ENCODE measurements around the gene ARHGAP22.
A peak's percentile ranks its signal among the peaks of the same experiment; 100 is the strongest.

ARHGAP22 gene

DNA sequence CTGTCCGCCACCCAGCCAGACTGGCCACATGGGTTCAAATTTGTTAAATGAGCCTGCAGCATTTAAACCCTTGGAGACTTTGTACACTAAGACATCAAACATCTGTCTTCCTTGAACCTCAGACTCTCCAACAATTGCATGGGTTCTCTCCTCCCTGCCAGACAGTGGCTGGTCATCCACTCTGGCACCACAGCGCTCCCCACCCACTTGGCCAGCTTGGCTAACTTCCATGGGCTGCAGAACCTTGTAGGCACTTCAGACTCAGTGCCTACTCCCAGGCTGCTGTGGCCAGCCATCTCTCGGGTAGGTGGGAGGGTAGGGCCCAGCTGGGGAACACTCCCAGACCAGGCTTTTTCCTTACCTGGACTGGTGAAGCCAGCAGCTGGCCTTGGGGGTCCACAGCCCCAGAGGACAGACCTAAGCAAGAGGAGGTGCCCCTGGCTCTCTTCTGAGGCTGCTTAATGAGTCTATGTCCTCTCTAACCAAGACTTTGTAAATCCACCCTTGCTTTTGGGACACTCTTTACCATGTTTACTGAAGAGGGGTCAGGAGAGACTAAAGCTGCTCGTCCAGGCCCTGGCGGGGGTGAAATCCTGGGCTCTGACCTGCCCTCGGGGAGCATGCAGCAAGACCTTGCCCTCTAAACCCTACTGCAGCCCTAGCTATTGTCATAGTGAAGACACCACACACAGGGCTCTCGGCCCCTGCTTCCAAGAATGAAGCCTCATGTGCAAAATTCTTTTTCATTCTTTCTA lies 82.7 kb downstream of the ARHGAP22 start:
- H3K4me3 ChIP-seq (ENCODE audit: low read length) = no peak overlapping the region
- no peak for DNase-seq (ENCODE audit: low read depth, low spot score)

DNA sequence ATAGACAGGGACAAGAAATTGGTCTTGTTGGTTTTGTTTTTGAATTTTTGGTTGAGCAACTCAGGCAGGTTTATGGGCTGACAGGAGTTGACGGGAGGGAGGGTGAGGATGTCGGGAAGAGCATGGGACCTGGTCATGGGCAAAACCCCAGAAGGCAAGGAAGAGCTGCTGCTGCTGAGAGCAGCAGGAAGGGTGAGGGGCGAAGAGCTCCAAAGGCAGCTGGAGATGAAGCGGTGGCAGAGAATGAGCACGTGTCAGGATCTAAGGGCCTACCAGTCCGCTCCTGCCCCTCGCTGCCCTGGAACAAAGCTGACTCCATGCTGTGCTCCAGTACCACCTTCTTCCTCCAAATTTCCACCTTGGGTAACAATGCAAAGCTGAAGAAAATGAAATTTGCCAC lies 84.3 kb downstream of the ARHGAP22 start:
- no peak for DNase-seq (ENCODE audit: low read depth, low spot score)
- H3K4me3 ChIP-seq (ENCODE audit: low read length) = no peak overlapping the region

DNA sequence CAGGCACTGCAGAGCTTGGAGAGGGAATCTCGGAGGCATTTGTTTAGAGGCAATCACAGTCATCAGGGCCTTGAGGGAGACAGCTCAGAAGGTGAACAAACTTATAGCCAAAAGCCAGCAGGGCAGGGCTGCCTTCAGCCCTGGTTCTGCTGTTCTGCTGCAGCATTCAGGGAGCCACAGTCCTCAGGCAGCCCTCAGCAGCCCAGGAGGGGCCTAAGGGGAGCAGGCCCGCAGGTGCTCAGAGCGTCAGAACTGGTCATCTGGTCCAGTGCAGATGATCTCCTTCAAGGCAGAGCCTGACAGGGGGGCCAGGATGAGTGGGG lies 84.7 kb downstream of the ARHGAP22 start:
- H3K4me3 ChIP-seq (ENCODE audit: low read length) = no peak overlapping the region
- no peak for DNase-seq (ENCODE audit: low read depth, low spot score)

DNA sequence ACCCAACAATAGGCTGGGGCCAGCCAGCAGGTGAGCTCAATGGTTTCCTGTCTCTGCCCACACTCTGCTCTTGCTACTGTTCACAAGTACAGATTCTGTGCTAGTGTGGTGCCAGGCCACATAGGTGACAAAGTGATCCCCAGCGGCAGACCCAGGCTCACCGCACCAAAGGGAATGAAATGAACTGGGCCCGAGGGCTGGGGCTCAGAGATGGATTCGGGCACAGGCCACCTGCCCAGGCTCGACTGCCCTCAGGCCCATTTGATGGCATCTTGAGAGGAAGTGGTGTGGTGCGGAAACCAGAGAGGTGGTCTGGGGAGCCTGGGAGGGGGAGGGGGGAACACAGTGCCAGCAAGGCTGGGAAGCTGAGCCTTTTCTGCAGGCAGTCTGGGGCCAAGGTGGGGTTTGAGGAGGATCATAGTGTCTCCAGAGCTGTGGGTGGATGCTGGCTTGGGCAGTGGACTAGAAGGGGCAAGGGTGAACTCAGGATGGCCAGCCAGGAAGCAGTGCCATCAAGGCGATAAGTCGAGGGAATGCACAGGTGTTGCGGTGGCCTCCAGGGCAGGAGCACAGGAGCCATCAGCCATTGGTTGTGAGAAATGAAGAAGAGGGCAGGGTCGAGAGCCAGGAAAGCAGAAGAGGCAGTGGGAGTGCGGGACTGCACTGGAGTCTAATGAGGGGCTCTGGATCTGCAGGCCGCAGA lies 85.2 kb downstream of the ARHGAP22 start:
- H3K4me3 ChIP-seq (ENCODE audit: low read length) = no peak overlapping the region
- DNase-seq (ENCODE audit: low read depth, low spot score) = peak; percentile 54

DNA sequence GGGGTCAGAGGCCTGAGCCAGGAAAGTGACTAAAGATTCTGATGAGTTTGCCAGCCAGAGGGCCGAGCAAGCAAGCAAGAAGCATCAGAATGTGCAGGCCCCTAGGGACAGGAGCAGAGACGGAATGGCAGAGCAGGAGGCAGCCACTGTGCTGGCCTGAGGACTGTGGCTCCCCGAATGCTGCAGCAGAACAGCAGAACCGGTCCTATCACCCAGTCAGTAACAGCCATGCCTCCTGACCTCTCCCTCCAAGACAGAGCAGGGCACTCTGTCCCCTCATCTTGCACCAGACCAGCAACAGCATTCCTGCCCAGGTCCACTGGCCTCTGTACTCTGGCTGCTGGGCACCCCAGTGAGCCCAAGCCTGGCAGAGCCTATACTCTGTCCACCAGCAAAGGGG lies 85.9 kb downstream of the ARHGAP22 start:
- no peak for DNase-seq (ENCODE audit: low read depth, low spot score)
- no peak overlapping the region for H3K4me3 ChIP-seq (ENCODE audit: low read length)

DNA sequence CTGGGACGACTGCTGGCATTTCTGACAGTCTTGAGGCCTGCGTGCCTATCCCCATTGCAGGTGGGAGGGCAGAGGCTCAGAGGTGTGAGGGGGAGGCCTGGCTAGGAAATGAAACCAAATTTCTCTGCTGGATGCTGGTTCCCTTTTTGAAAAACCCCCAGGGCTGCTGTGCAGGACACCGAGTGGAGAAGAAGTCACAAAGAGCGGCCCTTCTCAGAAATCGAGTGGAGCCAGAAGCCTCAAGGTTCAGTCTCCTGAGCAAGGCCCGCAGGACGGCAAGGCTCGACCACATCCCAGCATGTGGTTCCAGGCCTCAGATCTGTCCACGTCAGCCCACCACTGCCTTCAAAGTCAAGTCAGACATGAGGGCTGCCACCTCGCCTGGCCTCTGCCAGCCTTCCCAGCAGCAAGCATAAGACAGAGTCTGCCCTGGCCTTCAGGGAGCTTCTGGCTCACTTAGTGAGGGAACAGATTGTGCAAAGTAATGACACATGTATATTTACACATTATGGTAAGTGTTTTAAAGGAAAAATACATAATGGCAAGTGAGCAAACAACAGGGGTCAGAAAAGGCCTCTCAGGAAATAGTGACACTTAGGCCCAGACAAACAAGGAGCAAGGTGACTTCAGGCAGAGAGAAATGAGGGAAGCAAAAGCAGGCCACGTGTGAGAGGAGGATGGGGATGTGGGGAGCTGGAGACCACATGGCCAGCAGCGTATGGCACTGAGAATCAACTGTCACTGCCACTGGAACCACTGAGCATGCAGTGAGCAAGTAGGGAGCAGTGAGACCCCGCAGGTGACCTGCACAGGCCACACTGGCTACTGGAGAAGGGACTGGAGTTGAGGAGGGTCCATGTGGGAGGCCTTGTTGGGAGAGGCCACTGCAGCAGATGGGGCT lies 86.7 kb downstream of the ARHGAP22 start:
- no peak for DNase-seq (ENCODE audit: low read depth, low spot score)
- H3K4me3 ChIP-seq (ENCODE audit: low read length) = no peak overlapping the region

DNA sequence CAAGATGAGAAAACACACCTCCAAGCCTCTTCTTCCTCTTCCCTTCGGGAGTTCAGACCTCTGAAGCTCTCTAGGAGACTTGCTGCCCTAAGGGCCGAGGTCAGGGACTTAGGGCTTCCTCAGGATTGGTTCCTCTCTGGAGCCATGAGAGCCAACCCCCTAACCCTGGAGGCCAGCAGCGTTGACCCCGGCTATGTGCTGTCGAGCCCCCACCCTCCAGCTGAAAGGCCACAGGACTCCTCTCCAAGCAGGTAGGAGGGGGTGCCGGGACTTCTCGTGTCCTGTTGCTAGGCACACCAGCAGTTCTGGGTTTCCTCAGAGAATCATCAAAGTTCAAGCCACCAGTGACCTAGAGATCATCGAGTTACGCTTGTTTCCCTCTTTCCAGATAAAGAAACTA lies 87.4 kb downstream of the ARHGAP22 start:
- DNase-seq (ENCODE audit: low read depth, low spot score) = no peak
- no peak overlapping the region for H3K4me3 ChIP-seq (ENCODE audit: low read length)

DNA sequence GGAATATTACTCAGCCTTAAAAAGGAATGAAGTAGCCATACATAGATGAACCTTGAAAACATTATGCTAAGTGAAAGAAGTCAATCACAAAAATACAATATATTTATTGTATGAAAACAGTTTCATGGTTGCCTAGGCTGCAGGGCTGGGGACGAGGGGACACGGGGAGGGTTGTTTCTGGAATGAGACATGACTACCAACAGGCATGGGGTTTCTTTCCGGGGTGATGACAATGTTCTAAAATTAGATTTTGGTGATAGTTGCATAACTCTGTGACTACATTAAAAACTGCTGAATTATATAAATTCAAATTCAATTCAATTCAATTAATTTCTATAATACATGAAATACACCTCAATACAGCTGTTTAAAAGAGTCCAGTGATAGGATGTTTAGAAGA lies 88.0 kb downstream of the ARHGAP22 start:
- no peak for DNase-seq (ENCODE audit: low read depth, low spot score)
- no peak overlapping the region for H3K4me3 ChIP-seq (ENCODE audit: low read length)

DNA sequence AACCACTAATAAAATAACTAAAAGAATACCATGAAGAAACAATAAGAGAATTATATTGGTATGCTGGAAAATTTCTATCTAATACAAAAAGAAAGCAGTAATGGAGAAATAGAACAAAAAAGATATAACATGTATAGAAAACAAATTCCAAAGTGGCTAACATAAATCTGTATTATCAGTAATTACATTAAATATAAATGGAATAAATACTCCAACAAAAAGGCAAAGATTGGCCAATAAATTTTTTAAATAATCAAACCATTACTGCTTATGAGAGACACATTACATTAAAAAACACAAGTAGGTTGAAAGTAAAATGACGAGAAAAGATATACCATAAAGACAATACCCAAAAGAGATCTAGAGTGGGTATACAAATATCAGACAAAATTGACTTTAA lies 90.0 kb downstream of the ARHGAP22 start:
- H3K4me3 ChIP-seq (ENCODE audit: low read length) = no peak overlapping the region
- no peak for DNase-seq (ENCODE audit: low read depth, low spot score)

DNA sequence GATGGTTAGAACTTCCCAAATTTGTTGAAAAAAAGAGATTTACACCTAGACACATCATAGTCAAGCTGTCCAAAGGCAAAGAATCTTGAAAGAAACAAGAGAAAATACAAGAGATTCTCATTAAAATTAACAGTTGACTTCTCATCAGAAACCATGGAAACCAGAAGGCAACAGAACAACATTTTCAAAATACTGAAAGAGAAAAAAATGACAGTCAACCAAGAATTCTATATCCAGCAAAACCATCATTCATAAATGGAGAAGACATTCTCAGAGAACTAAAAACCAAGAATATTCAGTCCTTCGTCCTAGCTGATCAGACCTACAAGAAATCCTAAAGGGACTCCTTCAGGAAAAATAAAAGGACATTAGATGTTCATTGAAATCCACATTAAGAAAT lies 90.6 kb downstream of the ARHGAP22 start:
- H3K4me3 ChIP-seq (ENCODE audit: low read length) = no peak overlapping the region
- DNase-seq (ENCODE audit: low read depth, low spot score) = no peak

DNA sequence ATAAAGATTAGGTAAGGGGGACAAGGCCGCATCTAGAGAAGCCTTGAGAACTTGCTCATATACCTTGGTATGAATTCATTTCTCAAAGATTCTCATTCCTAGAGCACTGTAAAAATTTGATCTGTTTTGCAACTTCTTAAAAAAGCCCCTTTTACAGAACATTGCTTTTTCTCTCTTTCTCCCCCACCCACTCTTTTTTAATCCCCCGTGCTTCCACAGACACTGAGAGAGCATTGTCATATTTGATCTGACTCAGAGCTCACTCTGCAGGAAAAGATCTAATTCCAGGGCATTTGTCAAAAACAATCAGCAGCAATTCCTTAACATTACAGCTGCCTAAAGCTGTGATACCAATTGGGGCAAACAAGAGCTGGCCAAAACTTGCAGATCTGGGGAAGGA lies 92.0 kb downstream of the ARHGAP22 start:
- no peak overlapping the region for H3K4me3 ChIP-seq (ENCODE audit: low read length)
- no peak for DNase-seq (ENCODE audit: low read depth, low spot score)

DNA sequence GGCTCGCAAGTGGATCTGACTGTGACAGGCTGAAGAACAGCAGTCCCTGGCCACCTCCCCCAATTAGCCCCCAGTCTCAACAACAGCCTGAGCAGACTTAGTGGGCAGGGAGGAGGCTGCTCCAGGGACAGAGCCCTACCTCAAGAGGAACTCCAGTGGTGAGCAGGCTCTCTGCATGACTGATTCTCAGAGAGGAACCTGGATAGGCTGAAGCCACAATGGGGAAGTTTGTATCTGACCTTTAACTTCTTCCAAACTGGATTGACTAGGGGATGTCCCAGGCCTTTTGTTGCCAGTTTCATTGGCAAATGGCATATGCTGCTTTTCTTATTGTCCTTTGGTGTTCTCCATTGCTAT lies 93.0 kb downstream of the ARHGAP22 start:
- no peak overlapping the region for H3K4me3 ChIP-seq (ENCODE audit: low read length)
- DNase-seq (ENCODE audit: low read depth, low spot score) = no peak

DNA sequence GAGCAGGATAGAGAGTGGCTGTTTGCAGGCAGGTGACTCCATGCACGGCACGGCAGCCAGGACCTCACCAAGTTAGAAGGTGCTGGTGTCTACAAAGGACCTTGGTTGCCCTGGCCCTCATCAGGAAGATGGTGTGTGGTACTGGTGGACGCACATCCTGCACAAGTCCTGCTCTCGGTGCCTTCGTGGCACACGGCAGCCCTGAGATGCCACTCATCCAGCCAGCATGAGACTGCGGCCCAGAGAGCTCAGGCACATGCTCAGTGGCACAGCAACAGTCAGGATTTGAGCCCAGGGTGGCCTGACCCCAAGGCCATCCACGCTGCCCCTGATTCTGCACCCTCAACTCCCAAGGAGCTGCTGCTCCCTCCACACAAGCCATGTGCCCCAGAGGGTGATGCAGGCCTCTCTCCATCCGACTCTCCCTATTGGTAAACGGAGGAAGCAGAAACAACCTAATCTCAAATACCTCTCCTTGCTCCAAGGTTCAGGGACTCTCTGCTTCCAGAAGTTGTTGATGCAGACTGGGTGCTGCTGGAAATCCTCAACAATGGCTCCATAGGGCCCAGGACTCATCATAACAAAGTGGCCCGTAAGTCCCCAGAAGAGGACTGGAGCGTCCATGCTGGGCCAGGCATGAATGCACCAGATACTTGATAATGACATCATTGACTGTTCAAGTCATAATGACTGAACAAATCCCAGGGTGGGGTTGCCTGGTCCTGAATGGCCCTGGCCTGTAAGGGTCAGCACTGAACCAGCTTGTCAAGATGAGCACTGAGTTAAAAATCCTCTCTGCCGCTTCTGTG lies 93.6 kb downstream of the ARHGAP22 start:
- H3K4me3 ChIP-seq (ENCODE audit: low read length) = no peak overlapping the region
- no peak for DNase-seq (ENCODE audit: low read depth, low spot score)

DNA sequence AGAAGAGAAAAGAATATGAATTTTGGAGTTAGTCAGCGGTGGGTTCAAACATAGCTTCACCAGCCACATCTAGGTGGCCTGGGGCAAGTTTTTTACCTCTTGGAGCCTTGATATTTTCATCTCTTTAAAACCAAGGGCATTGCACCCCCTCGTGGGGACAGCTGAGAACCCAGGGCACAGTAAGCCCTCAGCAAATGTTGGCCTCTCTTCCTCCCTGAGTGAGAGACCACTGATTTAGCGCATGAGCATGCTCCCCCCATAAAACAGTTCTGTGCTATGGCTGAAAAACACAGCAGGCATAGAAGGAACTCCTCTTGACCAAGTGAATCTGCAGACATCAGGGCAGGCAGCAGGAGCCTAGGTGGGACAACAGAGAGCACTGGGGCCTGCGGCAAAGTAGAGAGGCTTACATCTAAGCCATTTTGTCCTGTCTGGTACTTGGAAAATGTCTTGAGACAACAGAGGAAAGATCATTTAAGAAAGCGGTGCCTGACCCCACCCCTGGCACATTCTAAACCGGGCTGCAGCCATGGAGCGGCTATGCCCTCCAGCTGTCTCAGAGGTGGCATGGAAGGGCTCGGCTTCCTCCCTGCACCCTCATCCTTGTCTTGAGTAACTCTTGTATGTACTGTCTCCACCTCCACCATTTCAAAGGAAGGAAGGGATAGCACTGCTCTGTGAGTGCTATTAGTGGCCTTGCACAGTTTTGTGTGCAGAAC lies 94.7 kb downstream of the ARHGAP22 start:
- DNase-seq (ENCODE audit: low read depth, low spot score) = peak; percentile 23

DNA sequence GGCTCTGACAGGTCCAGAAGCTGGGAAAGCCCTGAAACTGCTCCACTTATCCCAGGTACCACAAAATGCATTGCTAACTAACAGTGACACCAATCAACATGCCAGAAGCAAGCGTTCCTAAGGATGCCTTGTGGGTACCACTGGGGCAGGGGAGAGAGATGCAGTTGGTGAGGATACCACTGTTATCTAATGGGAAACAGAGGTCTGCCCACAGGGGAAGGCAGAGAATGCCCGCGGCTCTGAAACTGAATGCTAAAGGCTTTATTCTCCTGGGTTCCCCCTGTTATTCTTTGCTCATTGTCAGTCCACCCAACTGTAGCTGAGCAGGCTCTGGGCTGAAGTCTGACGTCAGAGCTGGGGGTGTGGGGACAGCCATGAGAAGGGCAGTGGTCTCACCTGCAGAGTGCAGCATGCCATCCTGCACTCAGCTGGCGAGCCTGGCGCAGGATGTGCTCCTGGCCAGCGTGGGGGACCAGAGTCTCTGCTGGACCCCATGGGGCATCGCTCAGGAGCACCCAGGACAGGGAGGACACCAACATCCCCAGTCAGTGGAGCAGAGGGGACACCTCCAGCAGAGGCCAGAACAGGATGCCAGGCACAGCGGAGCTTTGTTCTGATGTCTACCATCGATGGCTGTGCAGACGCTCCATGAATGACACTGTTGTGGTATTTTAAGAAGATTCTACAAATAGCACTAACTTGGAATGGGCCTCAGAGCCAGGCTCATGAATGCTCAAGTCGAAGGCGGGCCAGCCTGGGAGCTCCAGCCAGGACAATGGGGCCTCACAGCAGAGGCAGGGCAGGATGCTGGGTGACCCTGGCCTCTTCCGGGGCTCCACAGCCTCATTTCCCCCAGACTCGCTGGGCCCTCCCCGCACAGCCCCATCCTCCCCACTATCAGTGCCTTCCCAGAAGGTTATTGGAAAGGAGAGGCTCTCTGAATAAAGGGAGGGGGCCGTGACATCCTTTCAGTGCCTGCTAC lies 95.8 kb downstream of the ARHGAP22 start:
- no peak for DNase-seq (ENCODE audit: low read depth, low spot score)
- H3K4me3 ChIP-seq (ENCODE audit: low read length) = no peak overlapping the region

More for the DNA sequence above, 94.7 kb downstream of the ARHGAP22 start:
- H3K4me3 ChIP-seq (ENCODE audit: low read length) = no peak overlapping the region

DNA sequence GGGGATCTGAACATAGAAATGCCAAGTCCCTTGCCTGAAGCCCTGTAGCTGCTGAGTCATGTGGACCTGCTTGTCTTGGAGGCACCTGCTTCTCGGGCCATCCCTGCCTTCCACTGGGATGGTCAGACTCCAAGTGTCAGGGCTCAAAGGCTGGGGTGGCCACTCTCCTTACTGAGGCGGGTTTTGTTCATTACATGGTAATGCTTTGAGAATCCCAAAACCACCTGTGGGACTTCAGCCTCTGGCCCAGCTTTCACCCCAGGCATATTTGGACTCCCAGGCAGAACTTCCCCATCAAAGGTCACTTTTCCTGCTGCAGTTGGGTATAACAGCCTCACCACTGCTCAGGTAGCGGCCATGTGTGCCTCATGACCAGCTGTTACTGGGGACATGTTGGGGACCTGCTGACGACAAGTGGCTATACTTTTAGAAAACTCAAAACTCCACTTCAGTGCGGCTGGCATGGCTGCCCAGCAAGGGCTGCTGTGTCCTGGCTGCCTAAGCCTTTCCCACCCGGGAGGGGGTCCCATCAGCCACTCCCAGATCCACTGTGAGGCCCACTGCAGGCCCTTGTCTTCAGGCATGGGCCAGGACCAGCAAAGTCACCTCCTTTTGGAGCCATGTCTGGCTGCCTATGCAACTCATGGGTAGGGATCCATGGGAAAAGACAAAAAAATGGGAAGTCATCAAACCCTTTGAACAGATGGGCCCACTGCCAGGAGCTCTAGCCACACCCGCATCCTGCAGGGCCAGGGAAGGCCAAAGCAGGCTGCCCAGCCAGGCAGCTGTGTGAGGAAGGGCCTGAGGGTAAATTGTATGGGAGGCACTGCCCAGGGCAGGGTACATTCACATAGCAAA lies 96.7 kb downstream of the ARHGAP22 start:
- no peak for DNase-seq (ENCODE audit: low read depth, low spot score)
- no peak overlapping the region for H3K4me3 ChIP-seq (ENCODE audit: low read length)

DNA sequence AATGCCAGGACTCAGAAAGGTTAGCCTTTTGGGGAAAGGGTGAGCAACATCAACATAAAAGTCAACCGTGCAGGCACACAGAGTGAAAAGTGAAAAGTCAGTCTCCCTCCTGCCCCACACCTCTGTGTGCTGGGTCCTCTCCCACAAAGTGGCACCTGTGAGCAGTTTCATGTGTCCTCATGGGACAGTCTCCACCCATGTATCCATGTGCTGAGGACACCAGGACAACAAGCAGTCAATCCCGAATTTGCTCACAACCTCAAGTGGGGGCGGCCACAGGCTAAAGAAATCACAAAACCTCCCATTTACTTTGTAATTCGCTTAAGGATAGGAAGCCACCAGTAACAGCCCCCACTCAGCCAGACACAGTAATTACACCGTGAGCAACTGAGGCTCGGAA lies 97.4 kb downstream of the ARHGAP22 start:
- DNase-seq (ENCODE audit: low read depth, low spot score) = no peak
- no peak overlapping the region for H3K4me3 ChIP-seq (ENCODE audit: low read length)

Data from Jurkat, Clone E6-1 (cell line).